Large intestine (tissue), 3 donors: ENCODE data around the gene EFCAB14. TPM values are rescaled to one million over a fixed set of nuclear protein-coding genes. Genes with fewer than 3 reads are reported as not detected.
A peak's percentile ranks its signal among the peaks of the same experiment; 100 is the strongest.
"Not testable (repeated sequence)": the region's sequence is repeated elsewhere in the genome, so short reads cannot be mapped to it uniquely, and the experiment has no call there.

Experiments
- DNase-seq, 2 donors: peaks; one replicate each; pipeline versions ENCODE4 v3.0.0 to v3.0.0-alpha.2; 2013
- H3K27ac ChIP-seq: one replicate; pipeline ENCODE4 v1.5.1; 2013; ENCODE audit warnings: low read length
- H3K27me3 ChIP-seq: 2 replicates; pipeline ENCODE4 v1.6.1; 2013; ENCODE audit warnings: low read length; ENCODE audit not compliant: control insufficient read depth, insufficient read depth
- H3K36me3 ChIP-seq: 2 replicates; pipeline ENCODE4 v1.6.1; 2013; ENCODE audit warnings: low read length; ENCODE audit not compliant: control insufficient read depth, insufficient read depth
- H3K4me1 ChIP-seq: one replicate; pipeline ENCODE4 v1.6.1; 2013; ENCODE audit warnings: low read length; ENCODE audit not compliant: control insufficient read depth, insufficient read depth
- H3K4me3 ChIP-seq: one replicate; pipeline ENCODE4 v1.5.1; 2013; ENCODE audit warnings: low read length
- H3K9me3 ChIP-seq: one replicate; pipeline ENCODE4 v1.6.1; 2013; ENCODE audit warnings: mild to moderate bottlenecking, low read depth, low read length, moderate library complexity; ENCODE audit not compliant: control insufficient read depth
- WGBS: methylation state at CpG from one replicate; pipeline ENCODE4 v1.1.5; 2013; ENCODE audit warnings: low lambda C conversion rate; ENCODE audit not compliant: insufficient coverage; 5-methylcytosine and 5-hydroxymethylcytosine counted together
- polyA plus RNA-seq: library from polyadenylated mRNA; unstranded; fragments of 120-200 nt; gene quantifications from one replicate; pipeline ENCODE4 v1.2.1, GENCODE V29; 2013

EFCAB14 gene
- polyA plus RNA-seq, 1 donor, result 82.2 TPM

DNA sequence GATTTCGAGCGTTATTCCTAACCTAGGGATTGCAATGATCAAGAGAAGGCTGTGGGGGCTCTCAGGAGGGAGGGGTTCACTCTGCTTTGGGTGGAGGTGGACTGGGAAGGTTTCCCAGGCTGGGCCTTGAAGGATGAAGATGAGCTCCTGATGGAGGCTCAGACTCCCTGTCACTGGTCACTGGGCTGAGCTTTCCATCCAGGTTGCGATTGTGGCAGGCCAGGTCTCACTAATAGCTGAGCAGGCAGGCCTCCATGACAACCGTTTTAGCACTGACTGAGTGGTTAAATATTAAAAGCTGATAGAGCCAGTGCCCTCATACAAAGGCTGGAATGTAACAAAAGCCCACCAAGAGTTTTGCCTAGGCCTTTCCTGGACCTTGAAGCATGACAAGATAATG is 36.2 kb upstream of the EFCAB14 start:
- no CpG with 5 or more reads among the region's 4 CpGs for WGBS
- Histone ChIP-seq H3K27me3 (no peaks in the 10 kb centered on the region), H3K4me3 (no peak overlapping the region), H3K4me1 (peaks cover 55% of the 10 kb centered on the region), H3K27ac (peak overlapping the region; percentile 87), H3K36me3 (no peaks in the 10 kb centered on the region), H3K9me3 (no peaks in the 10 kb centered on the region)
- DNase-seq, result peak in 1 of 2 donors; percentile 65

DNA sequence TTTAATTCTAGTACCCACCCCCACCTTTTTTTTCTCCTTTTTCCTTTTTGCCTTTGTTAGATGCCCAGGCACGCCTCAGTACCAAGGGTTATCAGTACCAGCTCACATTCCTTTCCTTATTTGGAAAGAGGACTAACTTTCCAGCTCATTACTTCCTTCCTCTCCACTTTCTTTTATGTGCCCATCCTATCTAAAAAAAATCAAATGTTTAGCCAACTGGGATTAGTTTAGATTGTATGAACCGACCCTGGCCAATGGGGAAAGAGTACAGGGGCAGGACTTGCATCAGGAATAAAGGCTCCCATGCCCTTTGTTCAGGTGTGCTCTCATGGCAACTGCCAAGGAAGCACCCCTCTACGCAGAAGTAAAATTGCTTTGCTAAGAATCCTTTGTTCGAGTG is 35.8 kb upstream of the EFCAB14 start:
- Histone ChIP-seq H3K27ac (peak overlapping the region; percentile 87), H3K4me1 (peaks cover 59% of the 10 kb centered on the region)
- 33% methylated on average over 1 of the region's 4 CpGs for WGBS
- H3K9me3 ChIP-seq, H3K36me3 ChIP-seq, H3K4me3 ChIP-seq, H3K27me3 ChIP-seq: not testable (repeated sequence)
- peak in 1 of 2 donors; percentile 75 for DNase-seq

DNA sequence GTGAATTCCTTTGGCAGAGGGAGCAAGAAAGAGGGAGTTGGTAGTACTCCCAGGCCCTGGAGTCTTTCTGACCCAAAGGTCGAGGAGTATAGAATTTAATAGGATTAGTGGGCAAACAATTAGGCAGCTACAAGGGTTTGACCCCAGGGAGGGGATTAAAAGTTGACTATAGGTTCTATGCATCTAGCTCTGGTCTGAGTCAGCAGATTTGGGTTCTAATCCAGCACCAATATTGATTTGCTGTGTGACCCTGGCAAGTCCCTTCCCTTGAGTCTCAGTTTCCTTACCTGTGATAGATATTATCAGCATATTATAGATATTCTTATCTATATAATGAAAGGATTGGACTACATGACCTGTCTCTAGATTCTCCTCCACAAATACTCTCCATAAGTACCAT is 35.1 kb upstream of the EFCAB14 start:
- Histone ChIP-seq H3K9me3 (no peaks in the 10 kb centered on the region), H3K36me3 (no peaks in the 10 kb centered on the region), H3K27me3 (no peaks in the 10 kb centered on the region), H3K4me1 (peaks cover 59% of the 10 kb centered on the region), H3K27ac (peak overlapping the region; percentile 87), H3K4me3 (no peak overlapping the region)
- no CpG with 5 or more reads among the region's 1 CpG for whole genome bisulfite sequencing
- DNase-seq, result no peak

DNA sequence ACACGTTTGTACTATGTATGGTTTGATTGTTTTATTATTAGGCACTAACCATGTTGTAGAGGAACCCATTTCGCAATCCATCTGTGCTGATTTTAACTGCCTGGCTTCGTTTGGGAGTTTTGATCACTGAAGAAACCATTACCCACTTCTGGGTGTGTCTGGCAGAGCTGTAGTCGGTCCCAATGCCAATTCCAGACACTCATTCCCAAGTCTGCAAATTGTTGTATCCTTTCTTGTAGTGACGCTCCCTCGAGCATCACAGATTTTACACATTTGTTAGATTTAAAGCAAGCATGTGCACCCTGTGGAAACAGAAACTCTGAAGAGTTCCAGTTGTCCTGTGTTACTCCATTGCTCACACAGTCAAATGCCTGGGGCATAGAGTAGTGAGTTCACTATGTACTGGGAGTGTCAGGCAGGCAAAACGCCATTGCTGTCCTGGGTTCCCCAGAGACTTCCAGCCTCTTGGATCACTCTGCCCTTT is 31.0 kb upstream of the EFCAB14 start:
- DNase-seq, result peak in 1 of 2 donors; percentile 43
- WGBS, result 20% methylated on average over 2 of the region's 7 CpGs

DNA sequence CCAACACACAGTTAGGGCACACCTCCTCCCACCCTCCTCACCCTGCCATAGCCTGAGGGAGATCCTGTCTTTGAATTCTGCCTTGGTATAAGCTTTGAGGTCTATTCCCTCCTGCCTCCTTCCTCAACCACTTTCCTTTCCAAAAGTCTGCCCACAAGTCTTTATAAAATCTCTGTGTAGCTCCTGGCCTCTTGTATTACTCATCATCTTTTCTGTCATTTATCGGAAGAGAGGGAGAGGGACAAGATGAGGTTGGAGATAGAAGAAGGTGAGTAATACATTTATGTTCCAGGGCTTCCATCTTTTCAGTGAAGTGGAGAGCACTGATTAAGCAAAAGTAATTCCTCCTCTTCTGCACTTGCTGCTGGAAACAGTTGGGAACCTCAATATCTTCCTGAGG is 30.5 kb upstream of the EFCAB14 start:
- no peaks in the 10 kb centered on the region for H3K9me3 ChIP-seq
- no peaks in the 10 kb centered on the region for H3K36me3 ChIP-seq
- H3K4me1 ChIP-seq, result peaks cover 18% of the 10 kb centered on the region
- no peak for DNase-seq
- H3K27ac ChIP-seq, result no peak overlapping the region
- peaks cover 7% of the 10 kb centered on the region for H3K27me3 ChIP-seq
- H3K4me3 ChIP-seq, result no peak overlapping the region
- no CpG with 5 or more reads among the region's 1 CpG for WGBS

More for the DNA sequence above, 31.0 kb upstream of the EFCAB14 start:
- Histone ChIP-seq H3K27ac (no peak overlapping the region), H3K27me3 (peaks cover 4% of the 10 kb centered on the region), H3K4me1 (peaks cover 24% of the 10 kb centered on the region), H3K9me3 (no peaks in the 10 kb centered on the region), H3K4me3 (no peak overlapping the region), H3K36me3 (no peaks in the 10 kb centered on the region)

DNA sequence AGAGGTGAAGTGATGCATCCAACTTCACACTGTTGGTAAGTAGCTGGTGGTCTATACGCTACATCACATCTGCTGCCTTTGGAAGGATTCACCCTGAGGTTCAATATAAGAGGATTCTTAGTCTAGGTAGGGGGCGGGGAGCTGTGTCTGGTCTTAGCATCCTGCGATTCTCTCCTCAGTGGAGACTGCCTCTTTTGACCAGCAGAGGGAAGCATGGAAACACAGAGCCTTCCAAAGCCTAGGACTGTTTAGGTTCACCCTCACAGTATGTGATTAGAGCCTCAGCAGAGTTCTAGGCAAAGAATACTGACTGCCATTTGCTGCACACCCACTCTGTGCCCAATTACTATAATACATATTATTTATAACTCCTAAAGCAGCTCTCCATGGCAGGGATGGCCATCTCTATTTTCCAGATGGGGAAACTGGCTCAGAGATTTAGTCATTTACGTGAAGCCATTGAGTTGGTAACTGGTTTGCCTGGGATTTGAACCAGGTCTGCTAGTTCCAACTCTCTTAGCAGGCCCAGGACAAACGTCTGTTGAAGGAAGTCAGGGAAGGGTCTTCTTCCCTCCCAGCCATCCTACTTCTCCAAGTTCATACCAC is 28.9 kb upstream of the EFCAB14 start:
- Histone ChIP-seq H3K9me3 (no peaks in the 10 kb centered on the region), H3K27ac (no peak overlapping the region), H3K27me3 (peaks cover 7% of the 10 kb centered on the region), H3K4me3 (no peak overlapping the region), H3K4me1 (peaks cover 10% of the 10 kb centered on the region), H3K36me3 (no peaks in the 10 kb centered on the region)
- no CpG with 5 or more reads among the region's 5 CpGs for WGBS
- DNase-seq, result peak; percentile 52 to 62

DNA sequence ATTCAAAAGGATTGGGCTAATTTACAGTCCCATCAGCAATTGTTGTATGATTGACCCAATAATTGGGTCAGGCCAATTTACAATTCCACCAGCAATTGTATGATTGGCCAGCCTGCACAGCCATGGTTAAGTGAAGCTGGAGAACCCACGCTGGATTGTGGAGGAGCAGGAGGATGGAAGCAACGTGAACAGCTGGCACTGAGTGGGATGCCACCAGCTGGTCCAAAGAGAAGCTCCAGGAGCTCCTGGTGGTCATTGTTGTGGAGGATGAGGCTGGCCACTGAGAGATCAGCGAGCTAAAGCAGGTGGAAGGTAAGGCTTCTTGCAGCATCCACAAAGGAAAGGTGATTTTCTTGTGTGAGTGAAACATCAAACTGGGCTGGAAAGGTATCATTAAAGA is 23.2 kb upstream of the EFCAB14 start:
- Histone ChIP-seq H3K9me3 (no peaks in the 10 kb centered on the region), H3K36me3 (no peaks in the 10 kb centered on the region), H3K4me1 (no peaks in the 10 kb centered on the region), H3K27ac (no peak overlapping the region), H3K4me3 (no peak overlapping the region), H3K27me3 (peaks cover 9% of the 10 kb centered on the region)
- no peak for DNase-seq
- WGBS, result no CpG with 5 or more reads among the region's 3 CpGs

DNA sequence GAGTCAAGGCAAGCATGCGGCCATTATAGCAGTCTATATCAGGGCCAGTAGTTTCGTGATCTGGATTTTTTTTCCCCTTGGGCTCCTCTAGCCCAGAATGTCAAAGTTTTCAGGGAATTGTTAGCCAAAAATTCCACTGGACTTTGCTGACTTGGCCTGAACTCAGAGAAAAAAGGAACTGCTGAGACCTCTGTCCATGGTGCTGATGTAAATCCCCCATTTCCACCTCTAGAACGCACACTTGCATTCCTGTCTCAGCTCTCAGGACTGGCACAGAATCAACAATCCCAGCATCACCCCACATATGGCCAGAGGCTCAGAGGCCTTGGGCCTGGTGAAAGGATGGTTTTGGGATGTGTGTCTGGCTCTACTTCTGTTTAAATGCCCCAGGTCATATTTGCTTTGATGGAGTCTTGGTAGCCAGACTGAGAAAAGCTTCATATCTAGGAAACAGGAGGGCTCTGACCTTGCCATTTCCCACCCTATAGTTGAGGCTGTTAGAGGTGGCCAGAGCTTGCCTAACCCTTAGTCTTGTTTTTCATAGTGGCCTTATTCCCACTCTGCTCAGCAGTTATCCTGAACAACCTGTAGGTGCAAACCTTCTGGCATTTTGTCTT is 16.9 kb upstream of the EFCAB14 start:
- no CpG with 5 or more reads among the region's 3 CpGs for WGBS
- H3K4me3 ChIP-seq, result no peak overlapping the region

DNA sequence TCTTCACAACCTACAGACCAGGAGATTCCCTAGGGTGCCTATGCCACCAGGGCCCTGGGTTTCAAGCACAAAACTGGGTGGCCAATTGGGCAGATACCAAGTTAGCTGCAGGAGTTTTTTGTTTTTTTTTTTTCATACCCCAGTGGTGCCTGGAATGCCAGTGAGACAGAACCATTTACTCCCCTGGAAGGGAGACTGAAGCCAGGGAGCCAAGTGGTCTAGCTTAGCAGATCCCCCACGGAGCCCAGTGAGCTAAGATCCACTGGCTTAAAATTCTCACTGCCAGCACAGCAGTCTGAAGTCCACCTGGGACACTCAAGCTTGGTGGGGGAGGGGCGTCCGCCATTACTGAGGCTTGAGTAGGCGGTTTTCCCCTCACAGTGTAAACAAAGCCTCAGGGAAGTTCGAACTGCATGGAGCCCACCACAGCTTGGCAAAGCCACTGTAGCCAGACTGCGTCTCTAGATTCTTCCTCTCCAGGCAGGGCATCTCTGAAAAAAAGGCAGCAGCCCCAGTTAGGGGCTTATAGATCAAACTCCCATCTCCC is 9.5 kb upstream of the EFCAB14 start:
- not testable (repeated sequence) for H3K4me1 ChIP-seq, H3K36me3 ChIP-seq, H3K27ac ChIP-seq, H3K27me3 ChIP-seq, H3K4me3 ChIP-seq, H3K9me3 ChIP-seq
- no CpG with 5 or more reads among the region's 6 CpGs for WGBS
- DNase-seq, result peak in 1 of 2 donors; percentile 40

More for the DNA sequence above, 16.9 kb upstream of the EFCAB14 start:
- DNase-seq, result peak in 1 of 2 donors; percentile 49
- Histone ChIP-seq H3K27me3 (no peaks in the 10 kb centered on the region), H3K36me3 (no peaks in the 10 kb centered on the region), H3K4me1 (no peaks in the 10 kb centered on the region), H3K9me3 (no peaks in the 10 kb centered on the region), H3K27ac (no peak overlapping the region)

DNA sequence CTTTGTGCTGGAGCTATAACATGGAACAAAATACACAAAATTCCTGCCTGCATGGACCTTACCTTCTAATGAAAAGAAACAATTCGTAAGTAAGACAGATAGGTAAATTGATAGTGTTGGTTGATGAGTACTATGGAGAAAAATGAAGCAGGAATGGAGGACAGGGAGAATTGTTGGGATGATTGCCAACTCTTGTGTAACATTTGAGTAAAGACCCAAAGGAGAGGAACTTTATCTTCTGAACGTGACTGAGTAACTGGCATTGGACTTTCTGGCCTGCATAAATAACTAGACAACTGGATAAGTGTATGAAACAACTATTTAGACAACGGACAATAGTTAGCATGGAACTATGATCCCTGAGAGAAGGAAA is 6.8 kb upstream of the EFCAB14 start:
- H3K27me3 ChIP-seq, result no peaks in the 10 kb centered on the region
- no peak overlapping the region for H3K27ac ChIP-seq
- H3K4me1 ChIP-seq, result peaks cover 2% of the 10 kb centered on the region
- WGBS, result 71% methylated on average over 2 of the region's 3 CpGs
- no peaks in the 10 kb centered on the region for H3K9me3 ChIP-seq
- no peak overlapping the region for H3K4me3 ChIP-seq
- DNase-seq, result peak in 1 of 2 donors; percentile 47
- no peaks in the 10 kb centered on the region for H3K36me3 ChIP-seq
